Bronchial epithelial cell (primary cell): ENCODE results near the gene LRWD1. TPM values are rescaled to one million over a fixed set of nuclear protein-coding genes. Genes with fewer than 3 reads are reported as not detected.
"Not testable (repeated sequence)": the region's sequence is repeated elsewhere in the genome, so short reads cannot be mapped to it uniquely, and the experiment has no call there.

Experiments
- DNase-seq: peaks from one replicate; pipeline ENCODE4 v3.0.0-alpha.2; 2010; ENCODE audit warnings: low read depth
- FAIRE-seq: peaks from 2 replicates; lab custom pipeline; 2011; peaks lifted over from hg19 to GRCh38; lab: Jason Lieb, UNC
- H3K27me3 ChIP-seq: 2 replicates; pipeline ENCODE4 v1.5.1; 2011; ENCODE audit warnings: low read length; ENCODE audit not compliant: control insufficient read depth, insufficient read depth
- H3K36me3 ChIP-seq: 2 replicates; pipeline ENCODE4 v1.5.1; 2011; ENCODE audit warnings: low read length; ENCODE audit not compliant: control insufficient read depth, insufficient read depth
- H3K4me3 ChIP-seq: 2 replicates; pipeline ENCODE4 v1.5.1; 2011; ENCODE audit warnings: mild to moderate bottlenecking, low read depth, low read length, control low read depth
- CTCF ChIP-seq: IDR thresholded peaks from 2 replicates; pipeline ENCODE4 v1.5.1; 2011; ENCODE audit warnings: mild to moderate bottlenecking, moderate library complexity, low read length, control low read depth, inconsistent platforms; ENCODE audit not compliant: insufficient read depth, severe bottlenecking
- total RNA-seq: library from RNA; depleted of rRNA; stranded (reverse); fragments of >200 nt; gene quantifications from 2 replicates; pipeline ENCODE4 v1.2.1, GENCODE V29; 2014

The LRWD1 gene
- total RNA-seq, 1 donor from 2014 or later = 25.3 TPM

- FAIRE-seq = no peak
Measured at GRCh38 chr7:102472126-102473041, 7.6 kb downstream of the LRWD1 start.

GRCh38 chr7:102473271-102473991, 8.6 kb downstream of the LRWD1 start:
- peaks cover 7% of the 10 kb centered on the region for H3K36me3 ChIP-seq
- DNase-seq (no peak), FAIRE-seq (no peak)
- H3K27me3 ChIP-seq = no peaks in the 10 kb centered on the region
- no peak for TF ChIP-seq CTCF
- H3K4me3 ChIP-seq = no peak overlapping the region

More at GRCh38 chr7:102472126-102473041, 7.6 kb downstream of the LRWD1 start:
- H3K27me3 ChIP-seq = no peaks in the 10 kb centered on the region
- H3K36me3 ChIP-seq = peaks cover 7% of the 10 kb centered on the region
- DNase-seq = no peak
- TF ChIP-seq CTCF = no peak
- H3K4me3 ChIP-seq = no peak overlapping the region

GRCh38 chr7:102474116-102474515, 9.3 kb downstream of the LRWD1 start:
- DNase-seq, H3K36me3 ChIP-seq, FAIRE-seq, H3K4me3 ChIP-seq, H3K27me3 ChIP-seq: not testable (repeated sequence)

- DNase-seq, H3K36me3 ChIP-seq, H3K27me3 ChIP-seq, H3K4me3 ChIP-seq, FAIRE-seq: not testable (repeated sequence)
Measured at GRCh38 chr7:102474736-102475435, 10.1 kb downstream of the LRWD1 start.

- not testable (repeated sequence) for FAIRE-seq, H3K27me3 ChIP-seq, H3K36me3 ChIP-seq
- peak; percentile 33 for TF ChIP-seq CTCF
- peak within 1 kb of the TSS; percentile 33 for H3K4me3 ChIP-seq
- DNase-seq = peak; percentile 33
Measured at GRCh38 chr7:102478314-102479208, 13.8 kb downstream of the LRWD1 start, which contains the start of gene POLR2J. Gene POLR2J (minus strand): TSS chr7:102478922. CDS start chr7:102478860, 62 bp downstream.

- not testable (repeated sequence) for H3K36me3 ChIP-seq, DNase-seq, H3K27me3 ChIP-seq, FAIRE-seq, H3K4me3 ChIP-seq
Measured at GRCh38 chr7:102479209-102479584, 14.4 kb downstream of the LRWD1 start.
